ENCODE results near the gene KLB.

The KLB gene

DNA sequence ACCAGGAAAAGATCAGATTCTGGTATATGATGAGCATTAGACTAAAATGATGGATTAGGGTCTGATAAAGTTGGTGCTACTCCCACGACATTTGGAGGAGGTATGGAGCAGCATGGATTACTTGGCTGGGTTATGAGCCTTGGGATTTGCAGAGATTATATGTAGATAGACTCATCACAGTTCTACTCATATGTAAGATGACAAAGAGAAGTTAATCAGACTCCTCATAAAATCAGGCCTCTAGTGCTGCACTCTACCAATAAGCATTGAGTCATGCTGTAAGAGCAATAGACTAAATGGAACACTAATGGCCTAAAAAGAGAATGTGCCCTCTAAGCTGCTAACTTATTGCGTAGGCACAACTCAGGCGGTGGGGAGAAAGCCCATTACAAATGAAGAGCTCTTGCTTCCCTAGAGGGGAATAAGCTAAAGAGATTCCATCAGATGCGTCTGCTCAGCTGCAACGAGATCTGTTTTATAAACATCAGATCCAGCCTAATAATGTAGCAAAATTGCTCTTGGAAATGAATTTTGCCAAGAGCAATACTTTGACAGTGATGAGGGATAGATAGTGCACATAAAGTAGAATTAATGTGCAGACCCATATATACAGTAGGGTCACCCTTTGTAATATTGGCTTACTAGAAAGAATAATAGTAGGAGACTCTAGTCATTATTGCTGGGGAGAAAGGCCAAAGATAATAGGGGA is 69.6 kb downstream of the KLB start:
- DNase-seq (no peak), ATAC-seq (ENCODE audit: insufficient read depth, low read depth) (no peak)
- Histone ChIP-seq H4K20me1 (ENCODE audit: insufficient read depth, low read length) (no peaks in the 10 kb centered on the region), H3K9me3 (ENCODE audit: insufficient read depth, low read length, severe bottlenecking) (no peaks in the 10 kb centered on the region), H3K9ac (ENCODE audit: low read depth, low read length) (no peak overlapping the region), H3K4me1 (ENCODE audit: insufficient read depth, low read length) (no peaks in the 10 kb centered on the region), H3K27ac (ENCODE audit: low read length) (no peak overlapping the region), H3K79me2 (ENCODE audit: insufficient read depth, low read length) (no peaks in the 10 kb centered on the region), H2AFZ (ENCODE audit: low read depth, low read length) (no peak overlapping the region), H3K27me3 (ENCODE audit: insufficient read depth, low read length, poor library complexity) (no peaks in the 10 kb centered on the region), H3K4me3 (ENCODE audit: low read depth in 1 of 2, low read length in 2 of 2) (no peak overlapping the region), H3K4me2 (ENCODE audit: insufficient read depth, low read length) (no peak overlapping the region), H3K36me3 (ENCODE audit: insufficient read depth, low read length) (peaks cover 15% of the 10 kb centered on the region; the same call in 1 of the 2 replicates)
- TF ChIP-seq, protein P1, sequence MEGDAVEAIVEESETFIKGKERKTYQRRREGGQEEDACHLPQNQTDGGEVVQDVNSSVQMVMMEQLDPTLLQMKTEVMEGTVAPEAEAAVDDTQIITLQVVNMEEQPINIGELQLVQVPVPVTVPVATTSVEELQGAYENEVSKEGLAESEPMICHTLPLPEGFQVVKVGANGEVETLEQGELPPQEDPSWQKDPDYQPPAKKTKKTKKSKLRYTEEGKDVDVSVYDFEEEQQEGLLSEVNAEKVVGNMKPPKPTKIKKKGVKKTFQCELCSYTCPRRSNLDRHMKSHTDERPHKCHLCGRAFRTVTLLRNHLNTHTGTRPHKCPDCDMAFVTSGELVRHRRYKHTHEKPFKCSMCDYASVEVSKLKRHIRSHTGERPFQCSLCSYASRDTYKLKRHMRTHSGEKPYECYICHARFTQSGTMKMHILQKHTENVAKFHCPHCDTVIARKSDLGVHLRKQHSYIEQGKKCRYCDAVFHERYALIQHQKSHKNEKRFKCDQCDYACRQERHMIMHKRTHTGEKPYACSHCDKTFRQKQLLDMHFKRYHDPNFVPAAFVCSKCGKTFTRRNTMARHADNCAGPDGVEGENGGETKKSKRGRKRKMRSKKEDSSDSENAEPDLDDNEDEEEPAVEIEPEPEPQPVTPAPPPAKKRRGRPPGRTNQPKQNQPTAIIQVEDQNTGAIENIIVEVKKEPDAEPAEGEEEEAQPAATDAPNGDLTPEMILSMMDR (IDR thresholded peaks at IDR 0.05; ENCODE audit: borderline replicate concordance, extremely low read depth, low read length, poor library complexity, severe bottlenecking): no peak

DNA sequence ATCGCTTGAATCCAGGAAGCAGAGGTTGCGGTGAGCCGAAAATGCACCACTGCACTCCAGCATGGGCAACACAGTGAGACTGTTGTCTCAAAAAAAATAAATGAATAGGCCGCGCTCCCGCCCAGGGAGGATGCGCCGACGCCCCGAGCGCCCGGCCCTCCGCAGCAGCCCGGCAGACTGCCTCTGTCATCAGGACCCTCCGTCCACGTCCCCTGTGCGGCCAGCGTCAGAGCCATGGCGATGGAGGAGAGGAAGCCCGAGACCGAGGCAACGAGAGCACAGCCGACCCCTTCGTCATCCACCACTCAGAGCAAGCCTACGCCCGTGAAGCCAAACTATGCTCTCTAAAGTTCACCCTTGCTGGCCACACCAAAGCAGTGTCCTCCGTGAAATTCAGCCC is 73.5 kb downstream of the KLB start:
- H3K36me3 ChIP-seq (ENCODE audit: insufficient read depth, low read length): peaks cover 5% of the 10 kb centered on the region; the same call in 1 of the 2 replicates
- TF ChIP-seq, protein P1 (IDR thresholded peaks at IDR 0.05; ENCODE audit: borderline replicate concordance, extremely low read depth, low read length, poor library complexity, severe bottlenecking): no peak
- TF ChIP-seq EZH2 (IDR thresholded peaks at IDR 0.05; ENCODE audit: borderline replicate concordance, low read depth, low read length, severe bottlenecking): no peak
- DNase-seq: no peak
- no peaks in the 10 kb centered on the region for H3K79me2 ChIP-seq (ENCODE audit: insufficient read depth, low read length)
- H3K4me3 ChIP-seq (ENCODE audit: low read depth in 1 of 2, low read length in 2 of 2): no peak overlapping the region
- no peaks in the 10 kb centered on the region for H3K27me3 ChIP-seq (ENCODE audit: insufficient read depth, low read length, poor library complexity)
- no peaks in the 10 kb centered on the region for H4K20me1 ChIP-seq (ENCODE audit: insufficient read depth, low read length)
- no peaks in the 10 kb centered on the region for H3K4me1 ChIP-seq (ENCODE audit: insufficient read depth, low read length)
- no peak for ATAC-seq (ENCODE audit: insufficient read depth, low read depth)
- H3K4me2 ChIP-seq (ENCODE audit: insufficient read depth, low read length): no peak overlapping the region
- H3K27ac ChIP-seq (ENCODE audit: low read length): no peak overlapping the region
- no peaks in the 10 kb centered on the region for H3K9me3 ChIP-seq (ENCODE audit: insufficient read depth, low read length, severe bottlenecking)
- no peak overlapping the region for H3K9ac ChIP-seq (ENCODE audit: low read depth, low read length)
- H2AFZ ChIP-seq (ENCODE audit: low read depth, low read length): no peak overlapping the region

DNA sequence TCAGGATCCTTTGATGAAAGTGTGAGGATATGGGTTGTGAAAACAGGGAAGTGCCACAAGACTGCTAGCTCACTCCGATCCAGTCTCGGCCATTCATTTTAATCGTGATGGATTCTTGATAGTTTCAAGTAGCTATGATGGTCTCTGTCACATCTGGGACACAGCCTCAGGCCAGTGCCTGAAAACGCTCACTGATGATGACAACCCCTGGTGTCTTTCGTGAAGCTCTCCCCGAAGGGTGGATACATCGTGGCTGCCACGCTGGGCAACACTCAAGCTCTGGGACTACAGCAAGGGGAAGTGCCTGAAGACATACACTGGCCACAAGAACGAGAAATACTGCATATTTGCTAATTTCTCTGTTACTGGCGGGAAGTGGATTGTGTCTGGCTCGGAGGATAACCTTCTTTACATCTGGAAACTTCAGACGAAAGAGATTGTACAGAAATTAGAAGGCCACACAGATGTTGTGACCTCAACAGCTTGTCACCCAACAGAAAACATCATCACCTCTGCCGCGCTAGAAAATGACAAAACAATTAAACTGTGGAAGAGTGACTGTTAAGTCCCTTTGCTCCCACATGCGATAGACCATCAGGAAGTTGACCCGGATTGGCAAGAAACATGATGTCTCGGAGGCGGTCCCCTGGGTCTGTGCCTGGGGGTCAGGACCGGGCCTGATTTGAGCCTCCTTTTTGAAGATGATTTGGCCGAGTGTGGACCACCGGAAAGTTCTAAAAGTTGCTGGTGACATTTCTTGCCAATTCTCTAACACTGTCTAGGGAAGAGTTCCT is 74.4 kb downstream of the KLB start:
- Histone ChIP-seq H3K4me2 (ENCODE audit: insufficient read depth, low read length) (no peak overlapping the region), H2AFZ (ENCODE audit: low read depth, low read length) (0 out of 2 replicates have a peak overlapping the region, but pooled peaks have one; percentile 13), H3K27me3 (ENCODE audit: insufficient read depth, low read length, poor library complexity) (no peaks in the 10 kb centered on the region), H3K9me3 (ENCODE audit: insufficient read depth, low read length, severe bottlenecking) (no peaks in the 10 kb centered on the region), H3K79me2 (ENCODE audit: insufficient read depth, low read length) (no peaks in the 10 kb centered on the region), H3K4me3 (ENCODE audit: low read depth in 1 of 2, low read length in 2 of 2) (no peak overlapping the region), H3K27ac (ENCODE audit: low read length) (no peak overlapping the region), H3K4me1 (ENCODE audit: insufficient read depth, low read length) (no peaks in the 10 kb centered on the region), H3K9ac (ENCODE audit: low read depth, low read length) (no peak overlapping the region), H4K20me1 (ENCODE audit: insufficient read depth, low read length) (no peaks in the 10 kb centered on the region), H3K36me3 (ENCODE audit: insufficient read depth, low read length) (peaks cover 4% of the 10 kb centered on the region; the same call in 1 of the 2 replicates)
- DNase-seq (no peak), ATAC-seq (ENCODE audit: insufficient read depth, low read depth) (no peak; the same call in 2 of the 3 replicates)
- TF ChIP-seq, protein P1 (IDR thresholded peaks at IDR 0.05; ENCODE audit: borderline replicate concordance, extremely low read depth, low read length, poor library complexity, severe bottlenecking): no peak
- no peak for TF ChIP-seq EZH2 (IDR thresholded peaks at IDR 0.05; ENCODE audit: borderline replicate concordance, low read depth, low read length, severe bottlenecking)

Data from DND-41 (cell line).